ENCODE data around the gene LASP1NB.

LASP1NB gene

GRCh38 chr17:38900978-38901656, 24.3 kb upstream of the LASP1NB start:
- Histone ChIP-seq H3K36me3 (ENCODE audit: insufficient read depth, low read length) (peaks cover 77% of the 10 kb centered on the region), H2AFZ (ENCODE audit: low read length) (no peak overlapping the region), H3K9me3 (ENCODE audit: low read length) (no peaks in the 10 kb centered on the region), H3K4me1 (ENCODE audit: insufficient read depth, low read length, poor library complexity, severe bottlenecking) (peaks cover 33% of the 10 kb centered on the region), H3K27ac (ENCODE audit: low read depth, low read length, poor library complexity, severe bottlenecking) (no peak overlapping the region), H3K79me2 (ENCODE audit: insufficient read depth, low read depth, low read length) (peaks cover 7% of the 10 kb centered on the region; the same call in 1 of the 2 replicates), H4K20me1 (ENCODE audit: insufficient read depth, low read length) (no peaks in the 10 kb centered on the region), H3K4me3 (ENCODE audit: low read depth, low read length, poor library complexity, severe bottlenecking) (no peak overlapping the region), H3K4me2 (ENCODE audit: low read length) (no peak overlapping the region), H3K9me2 (ENCODE audit: insufficient read depth, low read length) (no peaks in the 10 kb centered on the region)
- ChIA-PET CTCF (ENCODE audit: unreplicated experiment) (interaction anchor here (0.8 kb wide), 1 partner anchor 33 kb away, joined by 3 read pairs; no protein-coding TSS in a partner anchor), POLR2A (no interaction called here)
- no TSS peak for BruUV-seq (replicated peaks)
- intact Hi-C loops (cut with micrococcal nuclease; ENCODE audit: unreplicated experiment), result no loop called here
- TF ChIP-seq EZH2phosphoT487 (IDR thresholded peaks at IDR 0.05; ENCODE audit: borderline replicate concordance, low read depth, low read length), result no peak
- TF ChIP-seq, protein P1, sequence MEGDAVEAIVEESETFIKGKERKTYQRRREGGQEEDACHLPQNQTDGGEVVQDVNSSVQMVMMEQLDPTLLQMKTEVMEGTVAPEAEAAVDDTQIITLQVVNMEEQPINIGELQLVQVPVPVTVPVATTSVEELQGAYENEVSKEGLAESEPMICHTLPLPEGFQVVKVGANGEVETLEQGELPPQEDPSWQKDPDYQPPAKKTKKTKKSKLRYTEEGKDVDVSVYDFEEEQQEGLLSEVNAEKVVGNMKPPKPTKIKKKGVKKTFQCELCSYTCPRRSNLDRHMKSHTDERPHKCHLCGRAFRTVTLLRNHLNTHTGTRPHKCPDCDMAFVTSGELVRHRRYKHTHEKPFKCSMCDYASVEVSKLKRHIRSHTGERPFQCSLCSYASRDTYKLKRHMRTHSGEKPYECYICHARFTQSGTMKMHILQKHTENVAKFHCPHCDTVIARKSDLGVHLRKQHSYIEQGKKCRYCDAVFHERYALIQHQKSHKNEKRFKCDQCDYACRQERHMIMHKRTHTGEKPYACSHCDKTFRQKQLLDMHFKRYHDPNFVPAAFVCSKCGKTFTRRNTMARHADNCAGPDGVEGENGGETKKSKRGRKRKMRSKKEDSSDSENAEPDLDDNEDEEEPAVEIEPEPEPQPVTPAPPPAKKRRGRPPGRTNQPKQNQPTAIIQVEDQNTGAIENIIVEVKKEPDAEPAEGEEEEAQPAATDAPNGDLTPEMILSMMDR (conservative IDR thresholded peaks at IDR 0.05; ENCODE audit: low read length), result no peak
- no peak for DNase-seq (ENCODE audit: low spot score)

DNA sequence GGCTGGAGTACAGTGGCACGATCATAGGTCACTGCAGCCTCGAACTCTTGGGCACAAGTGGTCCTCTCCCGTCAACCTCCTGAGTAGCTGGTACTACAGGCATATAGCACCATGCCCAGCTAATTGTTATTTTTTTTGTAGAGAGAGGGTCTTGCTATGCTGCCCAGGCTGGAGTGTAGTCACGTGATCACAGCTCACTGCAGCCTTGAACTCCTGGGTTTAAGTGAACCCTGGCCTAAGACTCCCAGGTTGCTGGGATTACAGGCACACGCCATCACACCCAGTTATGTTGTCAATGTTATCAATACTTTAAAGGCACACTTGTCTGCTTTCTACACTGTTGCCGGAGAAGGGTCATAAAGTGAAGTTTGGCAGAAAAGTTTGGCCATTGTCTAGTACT, 22.0 kb upstream of the LASP1NB start:
- no peak for DNase-seq (ENCODE audit: low spot score)
- Histone ChIP-seq H3K9me2 (ENCODE audit: insufficient read depth, low read length) (no peaks in the 10 kb centered on the region), H3K27ac (ENCODE audit: low read depth, low read length, poor library complexity, severe bottlenecking) (no peak overlapping the region), H3K4me1 (ENCODE audit: insufficient read depth, low read length, poor library complexity, severe bottlenecking) (peaks cover 37% of the 10 kb centered on the region), H2AFZ (ENCODE audit: low read length) (no peak overlapping the region), H4K20me1 (ENCODE audit: insufficient read depth, low read length) (no peaks in the 10 kb centered on the region), H3K79me2 (ENCODE audit: insufficient read depth, low read depth, low read length) (peaks cover 7% of the 10 kb centered on the region; the same call in 1 of the 2 replicates), H3K4me2 (ENCODE audit: low read length) (no peak overlapping the region), H3K4me3 (ENCODE audit: low read depth, low read length, poor library complexity, severe bottlenecking) (no peak overlapping the region), H3K36me3 (ENCODE audit: insufficient read depth, low read length) (peaks cover 69% of the 10 kb centered on the region), H3K9me3 (ENCODE audit: low read length) (no peaks in the 10 kb centered on the region)
- intact Hi-C loops (cut with micrococcal nuclease; ENCODE audit: unreplicated experiment), result no loop called here
- TF ChIP-seq, protein P1 (conservative IDR thresholded peaks at IDR 0.05; ENCODE audit: low read length), result no peak
- TF ChIP-seq EZH2phosphoT487 (IDR thresholded peaks at IDR 0.05; ENCODE audit: borderline replicate concordance, low read depth, low read length), result no peak
- BruUV-seq (replicated peaks), result no TSS peak
- CTCF ChIA-PET (ENCODE audit: unreplicated experiment), result no interaction called here
- POLR2A ChIA-PET, result no interaction called here

DNA sequence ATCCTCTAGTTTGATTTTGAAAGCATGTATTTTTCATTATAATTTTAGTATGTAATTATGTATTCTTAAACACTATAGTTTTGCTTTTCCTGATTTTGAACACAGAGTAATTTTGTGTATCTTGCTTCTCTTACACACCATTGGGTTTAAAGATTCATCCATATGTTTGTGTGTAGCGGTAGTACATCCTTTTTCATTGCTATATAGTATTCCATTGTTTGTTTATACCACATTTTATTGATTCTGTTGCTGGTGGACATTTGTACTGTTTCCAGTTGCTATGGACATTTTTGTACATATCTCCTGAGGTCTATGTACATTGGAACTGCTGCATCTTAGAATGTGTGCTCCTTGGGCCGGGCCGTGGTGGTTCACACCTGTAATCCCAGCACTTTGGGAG, 20.5 kb upstream of the LASP1NB start:
- no peak overlapping the region for H3K27ac ChIP-seq (ENCODE audit: low read depth, low read length, poor library complexity, severe bottlenecking)
- no peaks in the 10 kb centered on the region for H4K20me1 ChIP-seq (ENCODE audit: insufficient read depth, low read length)
- ChIA-PET POLR2A (interaction anchor here (0.8 kb wide), 1 partner anchor 27 kb away, joined by 4 read pairs; no protein-coding TSS in a partner anchor), CTCF (ENCODE audit: unreplicated experiment) (no interaction called here)
- no peaks in the 10 kb centered on the region for H3K9me2 ChIP-seq (ENCODE audit: insufficient read depth, low read length)
- H3K36me3 ChIP-seq (ENCODE audit: insufficient read depth, low read length), result peaks cover 75% of the 10 kb centered on the region
- H2AFZ ChIP-seq (ENCODE audit: low read length), result no peak overlapping the region
- BruUV-seq (replicated peaks), result no TSS peak
- H3K4me3 ChIP-seq (ENCODE audit: low read depth, low read length, poor library complexity, severe bottlenecking), result no peak overlapping the region
- no peak overlapping the region for H3K4me2 ChIP-seq (ENCODE audit: low read length)
- DNase-seq (ENCODE audit: low spot score), result no peak
- peaks cover 7% of the 10 kb centered on the region; the same call in 1 of the 2 replicates for H3K79me2 ChIP-seq (ENCODE audit: insufficient read depth, low read depth, low read length)
- TF ChIP-seq, protein P1 (conservative IDR thresholded peaks at IDR 0.05; ENCODE audit: low read length), result no peak
- TF ChIP-seq EZH2phosphoT487 (IDR thresholded peaks at IDR 0.05; ENCODE audit: borderline replicate concordance, low read depth, low read length), result no peak
- peaks cover 30% of the 10 kb centered on the region for H3K4me1 ChIP-seq (ENCODE audit: insufficient read depth, low read length, poor library complexity, severe bottlenecking)
- H3K9me3 ChIP-seq (ENCODE audit: low read length), result no peaks in the 10 kb centered on the region
- intact Hi-C loops (cut with micrococcal nuclease; ENCODE audit: unreplicated experiment), result no loop called here
